Breast epithelium (tissue), 3 donors: Measurements from ENCODE around the gene CDK7.

Experiments used
- POLR2A ChIP-seq: fragments of 450-650 bp; IDR thresholded peaks from one replicate; pipeline ENCODE4 v1.6.1; 2016; ENCODE audit warnings: antibody characterized with exemption, mild to moderate bottlenecking, moderate library complexity
- POLR2AphosphoS5 ChIP-seq, 3 donors: sonication (generic); formaldehyde crosslinking; IDR thresholded peaks; one replicate each; pipeline ENCODE4 v1.6.1; 2017; ENCODE audit warnings: antibody characterized with exemption in 3 of 3
- TF ChIP-seq, protein P1 (sequence below), 3 donors: fragments of 450-650 bp; IDR thresholded peaks; one replicate each; pipeline ENCODE4 v1.5.1; 2016 to 2017; ENCODE audit warnings: antibody characterized with exemption in 3 of 3, mild to moderate bottlenecking in 3 of 3, moderate library complexity in 3 of 3

DNA sequence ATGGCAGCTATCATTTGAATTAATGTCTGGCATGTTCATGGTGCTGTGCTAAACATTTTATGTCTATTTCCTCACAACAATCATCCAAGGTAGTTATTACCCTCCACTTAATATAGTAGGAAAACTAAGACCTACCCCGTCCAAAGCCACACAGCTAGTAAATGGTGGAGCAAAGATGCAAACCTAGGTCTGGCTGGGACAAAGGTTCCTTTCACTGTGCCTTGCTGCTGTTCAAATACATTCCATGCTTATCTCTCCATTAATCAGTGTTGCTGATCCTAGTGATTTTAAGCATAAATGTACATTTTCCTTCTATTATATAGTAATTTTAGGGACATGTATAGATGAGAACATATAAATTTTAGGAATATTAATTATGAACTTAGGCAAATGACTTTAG, 59.2 kb downstream of the CDK7 start:
- TF ChIP-seq, protein P1, sequence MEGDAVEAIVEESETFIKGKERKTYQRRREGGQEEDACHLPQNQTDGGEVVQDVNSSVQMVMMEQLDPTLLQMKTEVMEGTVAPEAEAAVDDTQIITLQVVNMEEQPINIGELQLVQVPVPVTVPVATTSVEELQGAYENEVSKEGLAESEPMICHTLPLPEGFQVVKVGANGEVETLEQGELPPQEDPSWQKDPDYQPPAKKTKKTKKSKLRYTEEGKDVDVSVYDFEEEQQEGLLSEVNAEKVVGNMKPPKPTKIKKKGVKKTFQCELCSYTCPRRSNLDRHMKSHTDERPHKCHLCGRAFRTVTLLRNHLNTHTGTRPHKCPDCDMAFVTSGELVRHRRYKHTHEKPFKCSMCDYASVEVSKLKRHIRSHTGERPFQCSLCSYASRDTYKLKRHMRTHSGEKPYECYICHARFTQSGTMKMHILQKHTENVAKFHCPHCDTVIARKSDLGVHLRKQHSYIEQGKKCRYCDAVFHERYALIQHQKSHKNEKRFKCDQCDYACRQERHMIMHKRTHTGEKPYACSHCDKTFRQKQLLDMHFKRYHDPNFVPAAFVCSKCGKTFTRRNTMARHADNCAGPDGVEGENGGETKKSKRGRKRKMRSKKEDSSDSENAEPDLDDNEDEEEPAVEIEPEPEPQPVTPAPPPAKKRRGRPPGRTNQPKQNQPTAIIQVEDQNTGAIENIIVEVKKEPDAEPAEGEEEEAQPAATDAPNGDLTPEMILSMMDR (IDR thresholded peaks at IDR 0.05) = no peak
- TF ChIP-seq POLR2A = no peak
- TF ChIP-seq POLR2AphosphoS5 (IDR thresholded peaks at IDR 0.05) = no peak
